Common myeloid progenitor, CD34-positive (primary cell): ENCODE results near the gene ECE2.
A peak's percentile ranks its signal among the peaks of the same experiment; 100 is the strongest.

Experiments used
- CTCF ChIA-PET: fragments of 350-600 bp; sonication (Branson Sonifier 250); formaldehyde crosslinking; loops from one replicate; lab custom pipeline; 2021; ENCODE audit warnings: antibody characterized with exemption; lab: Charles Lee
- POLR2A ChIA-PET: fragments of 350-600 bp; sonication (Branson Sonifier 250); formaldehyde crosslinking; loops from one replicate; lab custom pipeline; 2021; ENCODE audit warnings: antibody characterized with exemption; lab: Charles Lee
- DNase-seq, 3 donors: peaks; one replicate each; pipeline versions ENCODE4 v3.0.0 to v3.0.0-alpha.2; 2013
- H3K27ac ChIP-seq, 2 experiments: 1 replicate in 1 of 2; 2 replicates in 1 of 2; pipeline ENCODE4 v1.7.0; 2013; ENCODE audit warnings: inconsistent platforms in 2 of 2, low read length in 2 of 2, mild to moderate bottlenecking in 2 of 2, low read depth in 1 of 2, moderate library complexity in 1 of 2; ENCODE audit not compliant: severe bottlenecking in 2 of 2, insufficient read depth in 1 of 2, poor library complexity in 1 of 2
- H3K27me3 ChIP-seq, 5 experiments: replicated peaks in 2 of 5; 1 replicate in 3 of 5; 2 replicates in 2 of 5; pipeline versions ENCODE4 v1.6.1 to v1.7.0; 2013; ENCODE audit warnings: low read length in 4 of 5, mild to moderate bottlenecking in 2 of 5, moderate library complexity in 2 of 5, inconsistent platforms in 1 of 5; ENCODE audit not compliant: insufficient read depth in 5 of 5, control insufficient read depth in 4 of 5
- H3K36me3 ChIP-seq, 4 experiments: 1 replicate in 2 of 4; 2 replicates in 2 of 4; pipeline versions ENCODE4 v1.6.1 to v1.7.0; 2013; ENCODE audit warnings: low read length in 3 of 4, control low read depth in 1 of 4, mild to moderate bottlenecking in 1 of 4; ENCODE audit not compliant: control insufficient read depth in 4 of 4, insufficient read depth in 4 of 4
- H3K4me1 ChIP-seq, 4 experiments: 1 replicate in 3 of 4; 2 replicates in 1 of 4; pipeline versions ENCODE4 v1.6.1 to v1.7.1; 2013; ENCODE audit warnings: low read length in 3 of 4, mild to moderate bottlenecking in 3 of 4, control low read depth in 1 of 4, inconsistent platforms in 1 of 4, moderate library complexity in 1 of 4; ENCODE audit not compliant: control insufficient read depth in 4 of 4, insufficient read depth in 4 of 4; ENCODE audit errors: control extremely low read depth in 1 of 4
- H3K4me3 ChIP-seq, 7 experiments: 1 replicate in 4 of 7; 2 replicates in 3 of 7; pipeline versions ENCODE4 v1.5.1 to v1.7.0; 2013; ENCODE audit warnings: mild to moderate bottlenecking in 7 of 7, low read length in 6 of 7, moderate library complexity in 6 of 7, inconsistent platforms in 2 of 7, low read depth in 2 of 7, control low read depth in 1 of 7; ENCODE audit not compliant: insufficient read depth in 4 of 7, control insufficient read depth in 1 of 7; ENCODE audit errors: extremely low read depth in 1 of 7
- H3K9me3 ChIP-seq, 5 experiments: 1 replicate in 4 of 5; 2 replicates in 1 of 5; pipeline versions ENCODE4 v1.6.1 to v1.7.1; 2013; ENCODE audit warnings: low read length in 4 of 5, mild to moderate bottlenecking in 2 of 5, inconsistent platforms in 1 of 5, low read depth in 1 of 5, moderate library complexity in 1 of 5; ENCODE audit not compliant: control insufficient read depth in 4 of 5, insufficient read depth in 2 of 5; ENCODE audit errors: control extremely low read depth in 1 of 5
- WGBS: methylation state at CpG from one replicate; pipeline ENCODE4 v1.1.5; 2013; ENCODE audit not compliant: insufficient coverage; 5-methylcytosine and 5-hydroxymethylcytosine counted together

The ECE2 gene

DNA sequence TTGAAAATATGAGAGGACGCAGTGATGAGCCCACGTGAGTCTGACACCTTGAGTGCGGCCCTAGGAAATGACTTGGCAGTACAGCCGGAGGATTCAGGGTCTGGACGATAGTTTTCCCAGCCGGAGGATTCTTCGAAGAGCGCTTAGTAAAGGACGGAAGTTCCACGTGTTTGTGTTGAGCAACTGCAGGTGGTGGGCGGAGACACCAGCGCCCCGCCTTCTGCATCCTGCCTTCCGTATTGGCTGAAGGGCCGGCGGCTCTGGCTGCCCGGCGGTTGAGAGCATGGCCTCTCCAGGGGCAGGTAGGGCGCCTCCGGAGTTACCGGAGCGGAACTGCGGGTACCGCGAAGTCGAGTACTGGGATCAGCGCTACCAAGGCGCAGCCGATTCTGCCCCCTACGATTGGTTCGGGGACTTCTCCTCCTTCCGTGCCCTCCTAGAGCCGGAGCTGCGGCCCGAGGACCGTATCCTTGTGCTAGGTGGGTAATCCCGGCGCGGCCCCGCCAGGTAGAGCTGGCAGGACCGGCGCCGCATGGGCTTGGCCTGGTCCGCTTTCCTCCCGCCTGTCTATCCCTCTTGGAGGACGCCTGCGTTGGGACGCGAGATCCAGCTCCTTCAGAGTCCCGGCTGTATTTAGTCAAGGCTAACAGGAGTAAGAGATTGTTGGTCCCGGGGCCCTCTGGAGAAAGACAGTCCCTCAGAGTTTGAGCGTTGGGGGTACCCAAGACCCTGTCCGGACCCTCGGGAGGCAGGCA, 26.2 kb upstream of the ECE2 start, which contains the start of gene EEF1AKMT4:
TSS of gene EEF1AKMT4 (plus strand) at position 261 of the 755 bp plus-strand sequence. CDS start at position 284, 23 bp downstream.
- CTCF ChIA-PET: interaction anchor here (0.7 to 10.4 kb wide), 15 partner anchors 8 to 354 kb away, joined by 3 to 70 read pairs (median 4); partner anchors contain the start of genes ABCF3 and VWA5B2
- Histone ChIP-seq H3K4me3 (peak within 1 kb of the TSS; percentile 76 to 100 (median 89)), H3K9me3 (no peaks in the 10 kb centered on the region), H3K27ac (peak within 1 kb of the TSS; percentile 56 to 92), H3K36me3 (peaks cover 0 to 18% (median 9%) of the 10 kb centered on the region in 4 experiments), H3K27me3 (no peaks in the 10 kb centered on the region), H3K4me1 (peaks cover 5 to 23% (median 17%) of the 10 kb centered on the region in 4 experiments)
- DNase-seq: peak; percentile 99
- POLR2A ChIA-PET: no interaction called here
- 0% methylated on average over 39 of the region's 54 CpGs for WGBS

DNA sequence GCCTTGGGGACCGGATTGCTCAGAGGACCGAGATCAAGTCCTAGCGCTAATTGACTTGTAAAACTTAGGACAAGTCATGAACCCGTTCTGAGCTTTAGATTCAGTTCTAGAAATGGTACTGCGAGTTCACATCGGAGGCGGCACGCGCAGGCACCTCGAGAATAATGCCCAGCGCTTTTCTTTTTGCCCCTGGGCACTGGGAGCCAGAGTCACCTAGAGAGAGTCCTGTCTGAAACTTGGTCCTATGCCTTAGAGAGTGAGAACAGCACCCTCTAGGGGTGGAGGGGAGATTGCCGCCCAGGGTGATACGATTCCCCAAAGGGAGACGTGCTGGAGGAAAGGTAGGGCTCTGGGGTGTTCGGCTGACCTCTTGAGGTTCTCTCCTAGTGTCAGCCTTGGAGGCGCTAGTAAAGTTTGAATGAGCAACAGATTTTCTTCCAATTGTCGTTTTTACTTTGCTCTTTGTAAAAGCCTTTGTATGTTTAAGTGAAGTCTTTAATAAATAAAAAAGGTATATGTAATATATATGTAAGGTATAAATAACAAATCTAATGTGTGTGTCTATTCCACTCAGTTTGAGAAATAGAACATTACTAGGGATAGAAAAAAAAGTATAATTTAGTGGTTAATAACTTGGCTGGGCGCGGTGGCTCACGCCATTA, 25.5 kb upstream of the ECE2 start:
- POLR2A ChIA-PET: no interaction called here
- Histone ChIP-seq H3K4me3 (peak overlapping the region; percentile 76 to 100 (median 89)), H3K36me3 (peaks cover 0 to 11% (median 5%) of the 10 kb centered on the region in 4 experiments), H3K9me3 (no peaks in the 10 kb centered on the region), H3K27me3 (no peaks in the 10 kb centered on the region), H3K4me1 (peaks cover 5 to 23% (median 17%) of the 10 kb centered on the region in 4 experiments), H3K27ac (peak overlapping the region; percentile 25 to 92)
- WGBS: under 1% methylated on average over 9 of the region's 20 CpGs
- DNase-seq: peak; percentile 90 to 94 (median 92)
- CTCF ChIA-PET: interaction anchor here (0.7 to 10.4 kb wide), 15 partner anchors 8 to 354 kb away, joined by 3 to 70 read pairs (median 4); partner anchors contain the start of genes ABCF3 and VWA5B2

DNA sequence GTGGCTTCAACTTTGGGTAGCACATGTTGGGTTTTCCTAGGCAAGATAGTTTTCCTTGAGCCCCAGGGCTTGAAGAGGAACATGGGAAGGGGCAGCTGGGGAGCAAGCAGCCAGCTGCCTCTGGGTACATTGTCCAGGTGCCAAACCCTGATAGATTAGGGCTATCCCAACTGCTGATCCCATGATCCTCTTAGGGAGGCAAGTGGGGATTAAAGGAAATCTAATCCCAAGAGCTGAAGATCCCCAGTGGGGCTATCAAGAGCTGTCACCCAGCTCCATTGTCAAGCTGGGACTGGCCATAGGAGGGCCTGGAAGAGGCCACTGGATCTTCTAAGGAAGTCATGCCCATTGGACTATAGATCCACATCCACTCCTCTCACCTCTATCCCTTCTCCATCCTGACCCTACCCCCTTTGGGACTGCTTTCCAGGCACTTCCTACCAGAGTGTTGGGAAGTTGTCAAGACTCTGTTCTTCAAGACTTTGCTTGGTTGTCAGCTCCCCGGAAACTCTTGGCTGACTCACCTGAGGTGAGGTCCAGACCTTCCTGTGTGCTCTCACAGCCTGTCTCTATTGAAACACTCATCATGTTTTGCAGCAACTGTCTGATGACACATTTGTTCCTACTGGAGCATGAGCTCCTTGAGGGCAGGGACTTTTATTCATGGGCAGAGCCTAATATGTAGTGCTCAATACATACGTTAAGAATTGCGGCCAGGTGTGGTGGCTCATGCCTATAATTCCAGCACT, 20.4 kb upstream of the ECE2 start:
- DNase-seq: no peak
- no peak overlapping the region for H3K27ac ChIP-seq
- 91% methylated on average over 3 of the region's 3 CpGs for WGBS
- ChIA-PET POLR2A (no interaction called here), CTCF (interaction anchor here (0.6 to 10.4 kb wide), 7 partner anchors 11 to 360 kb away, joined by 3 to 70 read pairs (median 3); partner anchors contain the start of gene VWA5B2)
- peaks cover 0 to 12% (median 7%) of the 10 kb centered on the region in 4 experiments for H3K36me3 ChIP-seq
- no peak overlapping the region for H3K4me3 ChIP-seq
- H3K9me3 ChIP-seq: no peaks in the 10 kb centered on the region
- peaks cover 0 to 8% (median 5%) of the 10 kb centered on the region in 4 experiments for H3K4me1 ChIP-seq
- H3K27me3 ChIP-seq: peaks cover 0 to 24% (median 5%) of the 10 kb centered on the region in 5 experiments

DNA sequence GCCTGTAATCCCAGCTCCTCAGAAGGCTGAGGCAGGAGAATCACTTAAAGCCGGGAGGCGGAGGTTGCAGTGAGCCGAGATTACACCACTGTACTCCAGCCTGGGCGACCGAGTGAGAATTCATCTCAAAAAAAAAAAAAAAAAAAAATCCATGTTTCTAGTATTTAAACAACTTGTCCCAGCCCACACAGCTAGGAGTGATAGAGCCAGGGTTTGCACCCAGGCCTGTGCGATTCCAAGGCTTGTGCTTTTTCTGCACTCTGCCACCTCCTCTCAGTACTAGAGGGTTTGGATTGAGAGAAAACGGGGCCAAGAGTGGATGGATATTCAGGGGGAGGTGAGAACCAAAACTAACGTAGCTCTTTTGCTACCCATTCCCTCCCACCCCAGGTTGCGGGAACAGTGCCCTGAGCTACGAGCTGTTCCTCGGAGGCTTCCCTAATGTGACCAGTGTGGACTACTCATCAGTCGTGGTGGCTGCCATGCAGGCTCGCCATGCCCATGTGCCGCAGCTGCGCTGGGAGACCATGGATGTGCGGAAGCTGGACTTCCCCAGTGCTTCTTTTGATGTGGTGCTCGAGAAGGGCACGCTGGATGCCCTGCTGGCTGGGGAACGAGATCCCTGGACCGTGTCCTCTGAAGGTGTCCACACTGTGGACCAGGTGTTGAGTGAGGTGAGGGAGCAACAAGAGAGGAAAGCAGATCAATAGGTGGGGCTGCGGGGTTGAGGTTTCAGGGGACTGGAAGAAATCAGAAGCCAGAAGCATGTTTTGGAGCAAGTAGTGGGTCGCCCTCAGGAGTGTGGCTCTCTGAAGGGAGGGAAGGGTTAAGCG, 18.5 kb upstream of the ECE2 start:
- Histone ChIP-seq H3K27ac (no peak overlapping the region), H3K9me3 (no peaks in the 10 kb centered on the region), H3K27me3 (peaks cover 0 to 40% (median 10%) of the 10 kb centered on the region in 5 experiments), H3K36me3 (peaks cover 0 to 12% (median 7%) of the 10 kb centered on the region in 4 experiments), H3K4me3 (no peak overlapping the region), H3K4me1 (peaks cover 0 to 21% (median 18%) of the 10 kb centered on the region in 4 experiments)
- ChIA-PET CTCF (interaction anchor here (1.1 to 10.4 kb wide), 3 partner anchors 17 to 373 kb away, joined by 3 to 70 read pairs (median 4); partner anchors contain the start of genes PARL and VWA5B2), POLR2A (interaction anchor here (0.6 kb wide), 1 partner anchor 8 kb away, joined by 6 read pairs; no protein-coding TSS in a partner anchor)
- WGBS: 97% methylated on average over 18 of the region's 23 CpGs
- no peak for DNase-seq

DNA sequence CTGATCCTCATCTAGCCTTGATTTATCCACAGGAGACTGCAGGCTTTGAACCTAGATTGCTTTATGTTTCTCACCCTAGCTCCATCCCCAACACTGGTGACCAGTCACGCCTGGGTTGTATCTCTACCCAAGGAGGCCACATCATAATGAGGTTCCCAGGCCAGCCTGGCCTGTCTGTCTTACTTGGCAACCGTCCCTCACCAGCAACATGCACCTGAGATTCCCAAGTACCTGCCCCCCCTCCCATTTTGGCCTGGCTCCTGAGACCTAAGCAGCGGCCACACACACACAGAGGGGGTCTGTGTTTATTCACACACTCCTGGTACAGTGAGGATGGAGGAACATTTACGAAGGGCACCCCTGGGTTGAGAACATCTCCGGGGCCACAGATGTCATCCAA, 16.9 kb upstream of the ECE2 start:
- ChIA-PET POLR2A (no interaction called here), CTCF (interaction anchor here (1.4 to 10.4 kb wide), 2 partner anchors 9 to 31 kb away, joined by 5 to 70 read pairs; partner anchors contain the start of genes EEF1AKMT4 and VWA5B2)
- Histone ChIP-seq H3K4me3 (no peak overlapping the region), H3K4me1 (peaks cover 0 to 28% (median 22%) of the 10 kb centered on the region in 4 experiments), H3K27me3 (peaks cover 0 to 55% (median 17%) of the 10 kb centered on the region in 5 experiments), H3K27ac (no peak overlapping the region), H3K9me3 (no peaks in the 10 kb centered on the region), H3K36me3 (peaks cover 0 to 12% (median 7%) of the 10 kb centered on the region in 4 experiments)
- 90% methylated on average over 5 of the region's 5 CpGs for WGBS
- no peak for DNase-seq
